Aorta (tissue), 5 donors: ENCODE data around the gene SPOCD1. TPM values are rescaled to one million over a fixed set of nuclear protein-coding genes. Genes with fewer than 3 reads are reported as not detected.

Source experiments
- ATAC-seq: fragments of 200-7000 bp; cut with Tn5 transposase; one replicate; pipeline ENCODE4 v1.9.1; 2022; ENCODE audit warnings: moderate library complexity; ENCODE audit not compliant: low FRiP score
- DNase-seq, 2 donors: peaks; one replicate each; pipeline ENCODE4 v3.0.0-alpha.2; 2020
- H3K27ac ChIP-seq, 2 donors: one replicate each; pipeline ENCODE4 v1.5.1; 2013; ENCODE audit warnings: low read length in 2 of 2, mild to moderate bottlenecking in 2 of 2, moderate library complexity in 2 of 2, control low read depth in 1 of 2, inconsistent platforms in 1 of 2, low read depth in 1 of 2
- H3K27me3 ChIP-seq, 2 donors: one replicate each; pipeline ENCODE4 v1.6.1; 2013; ENCODE audit warnings: control low read depth in 1 of 2, low read length in 1 of 2, mild to moderate bottlenecking in 1 of 2, moderate library complexity in 1 of 2; ENCODE audit not compliant: insufficient read depth in 2 of 2, control insufficient read depth in 1 of 2
- H3K36me3 ChIP-seq, 2 donors: one replicate each; pipeline ENCODE4 v1.6.1; 2013; ENCODE audit warnings: control low read depth in 1 of 2, low read length in 1 of 2, mild to moderate bottlenecking in 1 of 2; ENCODE audit not compliant: insufficient read depth in 2 of 2, control insufficient read depth in 1 of 2
- H3K4me1 ChIP-seq, 2 donors: one replicate each; pipeline ENCODE4 v1.6.1; 2013; ENCODE audit warnings: low read length in 2 of 2, control low read depth in 1 of 2, mild to moderate bottlenecking in 1 of 2, moderate library complexity in 1 of 2; ENCODE audit not compliant: insufficient read depth in 2 of 2, control insufficient read depth in 1 of 2
- H3K4me3 ChIP-seq, 2 donors: one replicate each; pipeline ENCODE4 v1.5.1; 2013; ENCODE audit warnings: low read length in 2 of 2, control low read depth in 1 of 2, mild to moderate bottlenecking in 1 of 2
- H3K9me3 ChIP-seq: one replicate; pipeline ENCODE4 v1.6.1; 2013; ENCODE audit warnings: mild to moderate bottlenecking, low read length; ENCODE audit not compliant: control insufficient read depth
- WGBS, 2 donors: extraction: QIAGEN DNeasy Blood & Tissue Kit; methylation state at CpG; one replicate each; pipeline ENCODE4 v1.1.7; 2013; 5-methylcytosine and 5-hydroxymethylcytosine counted together
- intact Hi-C, 2 donors: fragments of 100-400 bp; cut with DNase I; formaldehyde crosslinking; loops; one replicate each; pipeline versions ENCODE4 v1.14.2 to v1.15.0; 2022
- polyA plus RNA-seq, 2 donors: library from polyadenylated mRNA; stranded (reverse); fragments of 200-250 nt; gene quantifications; one replicate each; pipeline ENCODE4 v1.2.3, GENCODE V29; 2013
- total RNA-seq, 2 donors: library from RNA; stranded (reverse); fragmentation: NEBNext Ultra II Directional; extraction: Animal tissue kit (Norgen Biotek cat#: 25700); gene quantifications; one replicate each; pipeline ENCODE4 v1.2.1, GENCODE V29; 2021
- donor health status: healthy with polysubstance abuse.
- donor health status: Bipolar disorder and iron deficiency.
- donor health status: DM: no; HTN: no; CAD: no.
- donor health status: DM: no; HTN: no; CAD: no.
- donor health status: DM: yes; HTN: yes; CAD: no.

SPOCD1 gene
- total and polyA plus RNA-seq, 4 donors = 1.4 to 12.3 (median 6.5) TPM

DNA sequence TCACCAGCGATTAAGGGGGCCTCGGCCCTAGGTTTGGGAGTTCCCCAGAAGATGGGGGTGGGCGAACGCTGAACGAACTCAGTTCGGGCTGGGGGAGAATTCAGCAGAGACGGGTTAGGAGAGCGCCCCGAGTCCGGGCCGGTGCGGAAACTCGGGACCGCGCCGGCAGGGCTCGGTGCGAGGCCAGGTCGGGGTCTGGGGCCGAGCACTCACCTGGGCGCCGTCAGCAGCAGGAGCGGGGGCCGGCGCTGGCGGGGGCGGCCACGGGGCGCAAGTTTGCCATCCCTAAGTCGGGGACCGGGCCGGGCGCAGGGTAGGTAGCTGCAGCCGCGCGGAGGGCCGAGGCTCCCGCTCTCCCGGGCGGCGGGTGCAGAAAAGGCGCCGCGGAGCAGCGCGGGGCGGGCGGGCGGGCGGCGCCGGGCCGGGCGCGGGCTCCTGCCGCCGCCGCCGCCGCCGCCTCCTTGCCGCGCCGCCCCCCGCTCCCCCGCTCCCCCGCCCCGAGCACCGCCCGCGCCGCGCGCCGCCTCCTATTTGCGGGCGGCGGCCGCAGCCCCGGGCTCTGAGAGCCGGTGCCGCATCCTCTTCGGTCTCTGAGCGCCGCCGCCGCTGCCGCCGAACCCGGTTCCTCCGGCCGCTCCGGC, 52.0 kb downstream of the SPOCD1 start:
- WGBS, 2 donors = 0% methylated on average over 24 to 93 of the region's 93 CpGs
- no peaks in the 10 kb centered on the region for H3K27me3 ChIP-seq
- peak overlapping the region; percentile 32 to 47 for H3K4me3 ChIP-seq
- no peak for ATAC-seq
- no peaks in the 10 kb centered on the region for H3K4me1 ChIP-seq
- DNase-seq = no peak
- intact Hi-C loops = no loop called here
- no peaks in the 10 kb centered on the region for H3K9me3 ChIP-seq
- no peaks in the 10 kb centered on the region for H3K36me3 ChIP-seq
- H3K27ac ChIP-seq = no peak overlapping the region

DNA sequence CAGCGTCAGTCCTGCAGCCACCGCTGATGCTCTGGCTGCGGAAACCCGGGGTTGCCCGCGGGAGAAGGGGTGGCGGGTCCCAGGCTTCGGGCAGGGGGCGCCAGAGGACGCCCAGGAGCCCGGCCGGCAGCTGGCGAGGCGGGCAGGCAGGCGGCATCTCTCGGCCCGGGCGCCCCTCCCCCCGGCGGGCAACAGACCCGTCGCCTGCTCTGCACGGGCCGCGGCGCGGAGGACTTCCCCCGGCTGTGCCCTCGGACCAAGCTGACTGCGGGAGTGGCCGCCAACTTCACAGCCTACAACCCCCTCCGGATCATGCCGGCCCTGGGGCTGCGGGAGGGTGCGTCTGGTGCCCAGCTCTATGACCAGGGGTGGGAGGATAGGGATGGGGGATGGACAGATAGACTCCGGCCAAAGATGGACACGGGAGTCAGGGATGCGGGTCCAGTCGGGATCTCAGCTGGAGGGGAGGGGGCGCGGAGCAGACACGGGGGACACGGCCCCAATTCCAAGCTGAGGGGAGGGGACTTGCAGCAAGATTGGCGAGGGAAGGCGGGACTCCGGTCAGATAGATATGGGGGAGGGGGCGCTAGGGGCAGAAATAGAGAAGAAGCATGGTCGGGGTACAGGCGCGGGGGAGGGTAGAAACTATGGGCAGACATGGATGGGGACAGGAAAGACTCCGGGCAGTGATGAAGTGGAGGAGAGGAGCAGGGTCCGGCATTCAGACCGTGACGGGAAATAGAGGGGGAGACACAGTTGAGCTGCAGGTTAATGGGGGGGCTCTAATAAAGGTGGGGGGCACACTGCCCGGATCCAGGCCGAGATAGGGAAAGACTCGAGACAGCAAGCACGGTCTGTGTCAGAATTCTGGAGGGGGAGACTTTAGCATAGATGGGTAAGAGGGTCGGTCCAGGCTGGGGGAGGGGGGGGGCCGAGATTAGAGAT, 52.8 kb downstream of the SPOCD1 start:
- no peaks in the 10 kb centered on the region for H3K27me3 ChIP-seq
- H3K9me3 ChIP-seq = no peaks in the 10 kb centered on the region
- DNase-seq (peak; percentile 73 to 89), ATAC-seq (peak; percentile 45)
- no peaks in the 10 kb centered on the region for H3K36me3 ChIP-seq
- intact Hi-C loops = no loop called here
- H3K4me1 ChIP-seq = no peaks in the 10 kb centered on the region
- peak overlapping the region; percentile 31 to 47 for H3K4me3 ChIP-seq
- H3K27ac ChIP-seq = no peak overlapping the region
- WGBS, 2 donors = 0 to 1% methylated on average over 43 to 60 of the region's 60 CpGs

DNA sequence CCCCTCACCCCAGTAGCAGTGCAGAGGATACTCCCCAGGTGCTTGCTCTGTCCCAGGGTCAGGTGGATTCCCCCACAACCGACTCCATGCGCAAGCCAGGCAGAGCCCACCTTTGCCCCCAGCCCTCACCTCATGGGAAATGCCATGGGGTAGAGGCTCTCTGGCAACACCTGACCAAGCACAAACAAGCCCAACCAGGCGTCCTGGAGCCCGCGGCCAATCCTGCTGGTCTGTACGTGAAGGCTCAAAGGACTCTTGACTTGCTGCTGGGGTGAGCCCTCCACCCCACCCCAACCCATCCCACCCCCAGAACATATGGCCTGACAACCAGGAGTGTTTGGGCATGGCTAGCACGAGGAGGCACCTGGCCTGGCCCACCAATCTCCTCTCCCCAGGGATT, 53.5 kb downstream of the SPOCD1 start:
- DNase-seq = no peak
- H3K4me3 ChIP-seq = no peak overlapping the region
- H3K9me3 ChIP-seq = no peaks in the 10 kb centered on the region
- WGBS, 2 donors = 26 to 29% methylated on average over 7 of the region's 7 CpGs
- H3K27ac ChIP-seq = no peak overlapping the region
- no peaks in the 10 kb centered on the region for H3K36me3 ChIP-seq
- intact Hi-C loops = no loop called here
- ATAC-seq = no peak
- H3K27me3 ChIP-seq = no peaks in the 10 kb centered on the region
- H3K4me1 ChIP-seq = no peaks in the 10 kb centered on the region

DNA sequence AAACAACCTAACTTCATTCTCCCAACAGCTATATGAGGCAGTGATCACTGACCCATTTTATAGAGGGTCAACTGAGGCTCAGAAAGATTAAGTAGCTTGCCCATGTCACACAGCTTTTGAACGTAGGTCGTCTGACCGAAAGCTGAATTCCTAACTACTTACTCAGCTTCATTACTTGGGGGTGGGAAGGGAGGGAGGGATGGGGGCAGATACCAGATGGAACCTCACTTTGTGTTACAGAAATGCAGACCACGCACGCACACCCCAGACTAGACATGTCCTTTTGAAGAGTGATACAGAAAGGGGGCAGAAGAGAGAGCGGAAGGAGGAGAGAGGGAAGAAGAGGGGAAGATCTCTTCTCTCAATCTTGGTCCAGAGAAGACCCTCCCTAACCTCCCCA, 53.9 kb downstream of the SPOCD1 start:
- no peak overlapping the region for H3K27ac ChIP-seq
- H3K4me3 ChIP-seq = no peak overlapping the region
- intact Hi-C loops = no loop called here
- 51 to 52% methylated on average over 6 of the region's 6 CpGs for whole genome bisulfite sequencing, 2 donors
- no peak for DNase-seq
- ATAC-seq = no peak
- H3K27me3 ChIP-seq = no peaks in the 10 kb centered on the region
- no peaks in the 10 kb centered on the region for H3K4me1 ChIP-seq
- H3K9me3 ChIP-seq = no peaks in the 10 kb centered on the region
- no peaks in the 10 kb centered on the region for H3K36me3 ChIP-seq

DNA sequence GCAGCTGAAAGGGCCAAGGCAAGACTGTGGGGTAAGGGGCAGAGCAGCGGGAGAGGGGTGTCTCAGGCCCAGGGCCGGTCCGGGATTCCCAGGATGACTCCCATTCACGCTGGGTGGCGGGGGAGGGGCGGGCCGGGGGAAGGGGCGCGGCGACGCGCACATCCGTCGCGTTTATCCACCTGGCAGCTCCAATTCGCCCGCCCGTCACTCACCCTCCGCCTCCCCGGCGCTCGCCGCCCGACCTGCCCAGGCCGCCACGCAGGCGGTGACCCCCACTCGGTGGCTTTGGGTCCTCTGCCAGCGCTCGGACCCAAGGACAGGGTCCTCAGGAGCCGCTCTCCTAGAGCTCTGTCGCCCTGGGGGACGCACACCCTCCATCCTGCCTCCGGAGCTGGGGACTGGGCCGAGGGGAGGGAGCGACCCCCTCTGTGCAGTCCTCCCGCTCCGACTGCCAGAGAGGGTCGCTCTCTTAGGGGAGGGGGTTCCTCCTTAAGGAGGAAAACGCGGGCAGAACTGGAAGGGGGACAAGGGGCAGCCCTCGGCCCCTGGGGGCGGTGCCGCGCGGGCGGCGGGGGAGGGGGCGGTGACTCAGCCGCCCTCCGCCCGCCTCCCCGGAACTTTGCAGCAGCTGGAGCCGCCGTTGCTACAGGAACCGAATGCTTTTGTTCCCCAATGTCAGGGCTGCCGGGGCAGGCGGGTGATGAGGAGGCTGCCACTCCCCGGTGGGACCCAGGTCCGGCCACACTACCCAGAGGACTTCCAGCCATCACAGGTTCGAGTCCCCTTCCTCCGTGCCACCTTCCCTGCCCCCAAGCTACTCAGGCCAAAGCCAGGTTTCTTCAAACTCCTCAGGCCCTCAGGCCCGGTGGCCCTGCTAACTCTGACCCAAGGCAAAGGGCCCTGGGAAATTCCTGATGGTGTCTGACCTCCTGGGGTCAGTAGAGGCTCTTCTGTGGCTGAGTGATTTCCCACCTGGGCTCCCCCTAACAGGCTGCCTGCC, 55.1 kb downstream of the SPOCD1 start:
- no peaks in the 10 kb centered on the region for H3K36me3 ChIP-seq
- WGBS, 2 donors = 1 to 2% methylated on average over 52 to 63 of the region's 63 CpGs
- H3K27ac ChIP-seq = no peak overlapping the region
- ATAC-seq (peak; percentile 69), DNase-seq (peak; percentile 86 to 92)
- no peaks in the 10 kb centered on the region for H3K9me3 ChIP-seq
- no peaks in the 10 kb centered on the region for H3K4me1 ChIP-seq
- intact Hi-C loops = no loop called here
- H3K27me3 ChIP-seq = no peaks in the 10 kb centered on the region
- H3K4me3 ChIP-seq = peak overlapping the region; percentile 51 to 65

DNA sequence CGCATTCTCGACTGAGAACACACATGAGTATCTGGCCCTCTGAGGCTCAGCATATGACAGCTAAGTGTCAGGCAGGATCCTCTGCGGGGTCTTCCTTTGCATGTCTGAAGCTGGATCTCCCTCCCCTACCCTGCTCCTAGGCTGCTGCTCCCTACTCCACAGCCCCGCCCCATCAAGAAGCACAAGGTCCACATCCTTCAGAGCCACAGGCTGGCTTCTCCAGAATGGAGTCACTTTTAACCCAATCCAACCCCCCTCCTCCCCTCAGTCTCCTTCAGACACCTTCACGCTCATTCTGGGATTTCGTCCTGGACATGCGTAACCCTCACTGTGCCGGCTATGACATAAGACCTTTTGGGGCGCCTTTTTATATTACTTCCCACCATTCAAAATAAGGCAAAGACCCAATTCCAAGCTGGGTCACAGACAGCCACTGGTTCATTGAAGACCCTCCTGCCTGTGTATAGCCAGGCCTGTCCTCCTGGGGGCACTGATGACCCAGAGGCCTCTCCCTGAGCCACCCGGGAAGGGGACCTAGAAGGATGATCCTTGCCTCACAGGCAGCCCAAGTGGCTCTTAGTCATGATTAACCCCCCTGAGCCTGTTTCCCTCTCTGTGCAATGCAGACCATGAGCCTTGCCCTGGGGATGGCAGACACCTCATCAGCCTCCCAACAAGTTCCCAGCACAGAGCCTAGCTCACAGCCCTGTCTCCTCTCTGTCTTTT, 56.4 kb downstream of the SPOCD1 start:
- Histone ChIP-seq H3K36me3 (no peaks in the 10 kb centered on the region), H3K9me3 (no peaks in the 10 kb centered on the region), H3K4me1 (no peaks in the 10 kb centered on the region), H3K4me3 (no peak overlapping the region), H3K27me3 (no peaks in the 10 kb centered on the region), H3K27ac (no peak overlapping the region)
- no peak for ATAC-seq
- WGBS, 2 donors = 84% methylated on average over 10 of the region's 10 CpGs
- intact Hi-C loops = no loop called here
- no peak for DNase-seq

DNA sequence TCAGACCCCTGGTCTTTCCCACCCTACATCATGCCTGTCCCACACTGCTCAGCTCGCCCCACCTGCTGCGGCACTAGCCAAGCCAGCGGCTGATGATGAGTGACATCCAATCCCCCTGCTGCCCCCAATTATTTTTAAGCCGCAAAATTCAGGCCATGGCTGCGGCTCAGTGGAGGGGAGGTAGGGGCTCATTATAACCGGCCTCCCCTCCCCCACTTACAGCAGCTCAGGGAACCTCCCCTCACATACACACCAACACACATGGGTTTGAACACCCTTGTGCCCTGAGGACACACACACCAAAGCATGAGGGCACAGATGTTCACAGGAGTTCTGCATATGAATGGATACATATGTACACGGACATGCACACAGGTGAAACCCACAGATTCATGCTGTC, 57.0 kb downstream of the SPOCD1 start:
- H3K4me1 ChIP-seq = no peaks in the 10 kb centered on the region
- WGBS, 2 donors = 94 to 97% methylated on average over 7 of the region's 7 CpGs
- no peak for DNase-seq
- H3K36me3 ChIP-seq = no peaks in the 10 kb centered on the region
- H3K27ac ChIP-seq = no peak overlapping the region
- no peaks in the 10 kb centered on the region for H3K27me3 ChIP-seq
- H3K4me3 ChIP-seq = no peak overlapping the region
- intact Hi-C loops = no loop called here
- H3K9me3 ChIP-seq = no peaks in the 10 kb centered on the region
- no peak for ATAC-seq

DNA sequence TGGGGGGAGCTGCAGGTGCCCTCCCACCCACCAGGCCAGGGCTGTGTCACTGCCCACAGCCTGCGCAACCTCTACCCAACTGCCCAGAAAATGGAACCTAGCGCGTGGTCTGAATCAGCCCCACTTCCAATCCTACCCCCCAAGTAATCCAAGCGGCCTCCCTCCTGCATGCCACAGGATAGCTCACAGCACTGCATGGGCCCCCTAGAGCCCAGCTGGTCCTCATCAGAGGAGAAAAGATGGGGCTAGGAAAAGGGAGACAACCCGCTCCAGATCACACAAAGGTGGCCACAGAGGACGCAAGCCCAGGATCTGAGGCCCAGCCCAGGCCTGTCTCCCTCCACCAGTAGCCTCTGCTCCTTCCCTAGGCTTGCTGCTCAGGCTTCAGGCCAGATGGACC, 57.8 kb downstream of the SPOCD1 start:
- Histone ChIP-seq H3K4me3 (no peak overlapping the region), H3K4me1 (no peaks in the 10 kb centered on the region), H3K9me3 (no peaks in the 10 kb centered on the region), H3K27ac (no peak overlapping the region), H3K27me3 (no peaks in the 10 kb centered on the region), H3K36me3 (no peaks in the 10 kb centered on the region)
- 97 to 98% methylated on average over 6 of the region's 6 CpGs for WGBS, 2 donors
- intact Hi-C loops = no loop called here
- DNase-seq (no peak), ATAC-seq (no peak)
